ENCODE data around the gene PVALEF.
"Not testable (repeated sequence)": the region's sequence is repeated elsewhere in the genome, so short reads cannot be mapped to it uniquely, and the experiment has no call there.

The PVALEF gene

GRCh38 chr17:81151278-81151677, 14.0 kb upstream of the PVALEF start:
- DNase-seq (ENCODE audit: low spot score): no peak
- in situ Hi-C loops (cut with MboI; ENCODE audit: low sequenced_read_pairs, unreplicated experiment): no loop called here
- no peak for TF ChIP-seq CTCF (IDR thresholded peaks at IDR 0.05; ENCODE audit: borderline replicate concordance, control extremely low read depth, extremely low read depth, insufficient read depth, missing control alignments)

- in situ Hi-C loops (cut with MboI; ENCODE audit: low sequenced_read_pairs, unreplicated experiment): no loop called here
- no peak for TF ChIP-seq CTCF (IDR thresholded peaks at IDR 0.05; ENCODE audit: borderline replicate concordance, control extremely low read depth, extremely low read depth, insufficient read depth, missing control alignments)
- no peak for DNase-seq (ENCODE audit: low spot score)
Observed at GRCh38 chr17:81152288-81152828, 12.9 kb upstream of the PVALEF start.

- in situ Hi-C loops (cut with MboI; ENCODE audit: low sequenced_read_pairs, unreplicated experiment): no loop called here
- DNase-seq (ENCODE audit: low spot score): no peak
- TF ChIP-seq CTCF (IDR thresholded peaks at IDR 0.05; ENCODE audit: borderline replicate concordance, control extremely low read depth, extremely low read depth, insufficient read depth, missing control alignments): no peak
Observed at GRCh38 chr17:81153340-81153803, 11.9 kb upstream of the PVALEF start.

GRCh38 chr17:81154016-81154415, 11.3 kb upstream of the PVALEF start:
- DNase-seq (ENCODE audit: low spot score); in situ Hi-C loops (cut with MboI; ENCODE audit: low sequenced_read_pairs, unreplicated experiment): not testable (repeated sequence)

- in situ Hi-C loops (cut with MboI; ENCODE audit: low sequenced_read_pairs, unreplicated experiment): no loop called here
- no peak for DNase-seq (ENCODE audit: low spot score)
- no peak for TF ChIP-seq CTCF (IDR thresholded peaks at IDR 0.05; ENCODE audit: borderline replicate concordance, control extremely low read depth, extremely low read depth, insufficient read depth, missing control alignments)
Observed at GRCh38 chr17:81154961-81155360, 10.3 kb upstream of the PVALEF start.

- no peak for TF ChIP-seq CTCF (IDR thresholded peaks at IDR 0.05; ENCODE audit: borderline replicate concordance, control extremely low read depth, extremely low read depth, insufficient read depth, missing control alignments)
- in situ Hi-C loops (cut with MboI; ENCODE audit: low sequenced_read_pairs, unreplicated experiment): no loop called here
- no peak for DNase-seq (ENCODE audit: low spot score)
Observed at GRCh38 chr17:81156866-81157805, 8.2 kb upstream of the PVALEF start.
